Left lung (tissue), 10 donors: ENCODE measurements around the gene USB1. TPM values are rescaled to one million over a fixed set of nuclear protein-coding genes. Genes with fewer than 3 reads are reported as not detected.

Source experiments
- ATAC-seq: fragments of 200-7000 bp; cut with Tn5 transposase; one replicate; pipeline ENCODE4 v1.9.1; 2020; ENCODE audit warnings: moderate library complexity
- DNase-seq, 4 donors: peaks; one replicate each; pipeline ENCODE4 v3.0.0-alpha.2; 2013 to 2020
- H3K27ac ChIP-seq, 2 donors: fragments of 200-600 bp; sonication (generic) in 1 of 2; one replicate each; pipeline versions ENCODE4 v1.5.0 to v1.8.0; 2020 to 2021
- H3K27me3 ChIP-seq, 2 donors: fragments of 200-600 bp; sonication (generic) in 1 of 2; one replicate each; pipeline versions ENCODE4 v1.5.0 to v1.8.0; 2020 to 2021
- H3K36me3 ChIP-seq, 2 donors: fragments of 200-600 bp; sonication (generic) in 1 of 2; one replicate each; pipeline versions ENCODE4 v1.5.0 to v1.8.0; 2020 to 2021
- H3K4me1 ChIP-seq, 2 donors: fragments of 200-600 bp; one replicate each; pipeline ENCODE4 v1.8.0; 2021
- H3K4me3 ChIP-seq, 2 donors: fragments of 200-600 bp; sonication (generic) in 1 of 2; one replicate each; pipeline versions ENCODE4 v1.5.0 to v1.8.0; 2020 to 2021; ENCODE audit warnings: mild to moderate bottlenecking in 1 of 2
- H3K9me3 ChIP-seq, 2 donors: fragments of 200-600 bp; sonication (generic) in 1 of 2; one replicate each; pipeline versions ENCODE4 v1.5.0 to v1.8.0; 2020 to 2021
- intact Hi-C, 2 donors: fragments of 100-400 bp; cut with DNase I; formaldehyde crosslinking; loops; one replicate each; pipeline versions ENCODE4 v1.11.2 to v1.14.2; 2022
- polyA plus RNA-seq, 6 donors: library from polyadenylated mRNA; unstranded; fragments of 120-200 nt; gene quantifications; one replicate each; pipeline ENCODE4 v1.2.1, GENCODE V29; 2013; ENCODE audit not compliant: insufficient read length in 6 of 6
- total RNA-seq, 2 donors: library from RNA; stranded (reverse); fragmentation: NEBNext Ultra II Directional; extraction: Animal tissue kit (Norgen Biotek cat#: 25700); gene quantifications; one replicate each; pipeline ENCODE4 v1.2.1, GENCODE V29; 2021
- TF ChIP-seq, protein P1 (sequence below), 2 donors: fragments of 200-600 bp; sonication (generic) in 1 of 2; IDR thresholded peaks; one replicate each; pipeline versions ENCODE4 v1.5.0 to v1.8.0; 2021; ENCODE audit warnings: antibody characterized with exemption in 2 of 2
- donor health status: DM: no; HTN: yes; CAD: no.
- donor health status: DM: no; HTN: no; CAD: no.

USB1 gene
- total and polyA plus RNA-seq, 8 donors, result 21.5 to 50.9 (median 25.2) TPM

DNA sequence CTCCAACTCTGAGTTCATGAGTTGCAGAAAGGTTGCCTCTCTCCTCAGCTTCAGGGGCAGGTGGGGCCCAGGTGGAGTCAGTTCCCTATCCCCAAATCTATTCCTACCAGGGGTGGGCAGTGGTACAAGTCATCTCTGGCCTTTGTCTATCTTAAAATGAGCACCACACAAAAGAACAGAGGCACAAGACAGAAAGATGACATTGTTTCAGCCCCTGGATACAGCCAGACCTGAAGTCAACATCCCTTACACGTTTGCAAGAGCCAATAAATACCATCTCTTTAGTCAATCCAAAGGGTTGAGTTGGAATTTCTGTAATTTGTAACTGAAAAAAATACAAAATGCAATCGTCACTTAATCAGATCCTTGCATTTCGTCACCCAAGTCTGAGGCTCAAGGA, 56.6 kb downstream of the USB1 start:
- H3K27me3 ChIP-seq, result no peaks in the 10 kb centered on the region
- no peaks in the 10 kb centered on the region for H3K9me3 ChIP-seq
- no peaks in the 10 kb centered on the region for H3K4me1 ChIP-seq
- no peaks in the 10 kb centered on the region for H3K36me3 ChIP-seq
- H3K4me3 ChIP-seq, result no peak overlapping the region
- DNase-seq (no peak), ATAC-seq (no peak)
- TF ChIP-seq, protein P1, sequence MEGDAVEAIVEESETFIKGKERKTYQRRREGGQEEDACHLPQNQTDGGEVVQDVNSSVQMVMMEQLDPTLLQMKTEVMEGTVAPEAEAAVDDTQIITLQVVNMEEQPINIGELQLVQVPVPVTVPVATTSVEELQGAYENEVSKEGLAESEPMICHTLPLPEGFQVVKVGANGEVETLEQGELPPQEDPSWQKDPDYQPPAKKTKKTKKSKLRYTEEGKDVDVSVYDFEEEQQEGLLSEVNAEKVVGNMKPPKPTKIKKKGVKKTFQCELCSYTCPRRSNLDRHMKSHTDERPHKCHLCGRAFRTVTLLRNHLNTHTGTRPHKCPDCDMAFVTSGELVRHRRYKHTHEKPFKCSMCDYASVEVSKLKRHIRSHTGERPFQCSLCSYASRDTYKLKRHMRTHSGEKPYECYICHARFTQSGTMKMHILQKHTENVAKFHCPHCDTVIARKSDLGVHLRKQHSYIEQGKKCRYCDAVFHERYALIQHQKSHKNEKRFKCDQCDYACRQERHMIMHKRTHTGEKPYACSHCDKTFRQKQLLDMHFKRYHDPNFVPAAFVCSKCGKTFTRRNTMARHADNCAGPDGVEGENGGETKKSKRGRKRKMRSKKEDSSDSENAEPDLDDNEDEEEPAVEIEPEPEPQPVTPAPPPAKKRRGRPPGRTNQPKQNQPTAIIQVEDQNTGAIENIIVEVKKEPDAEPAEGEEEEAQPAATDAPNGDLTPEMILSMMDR (IDR thresholded peaks at IDR 0.05), result no peak
- H3K27ac ChIP-seq, result no peak overlapping the region
- intact Hi-C loops, result no loop called here

DNA sequence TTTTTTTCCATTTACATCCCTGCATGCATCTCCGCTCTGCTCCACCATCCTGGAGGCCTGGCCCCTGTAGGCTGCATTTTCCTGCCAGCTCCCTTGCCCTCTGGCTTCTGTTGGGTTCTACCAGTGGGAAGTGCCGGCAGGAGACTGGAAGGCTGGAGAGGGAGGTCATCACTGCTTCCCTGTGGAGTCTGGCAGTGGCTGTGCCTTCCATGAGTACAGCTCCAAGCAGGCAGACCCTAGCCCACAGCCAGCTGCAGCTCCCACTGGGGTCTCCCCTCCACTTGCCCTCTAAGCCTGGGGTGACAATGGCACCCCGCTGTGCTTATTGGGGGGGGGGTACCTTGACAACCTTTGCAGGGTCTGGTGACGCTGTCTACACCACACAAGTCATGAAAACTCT, 61.6 kb downstream of the USB1 start:
- H3K9me3 ChIP-seq, result no peaks in the 10 kb centered on the region
- no peaks in the 10 kb centered on the region for H3K27me3 ChIP-seq
- DNase-seq, result peak in 1 of 4 donors; percentile 55
- H3K36me3 ChIP-seq, result no peaks in the 10 kb centered on the region
- no peak overlapping the region for H3K4me3 ChIP-seq
- no peak for ATAC-seq
- no peak overlapping the region for H3K27ac ChIP-seq
- intact Hi-C loops, result no loop called here
- TF ChIP-seq, protein P1 (IDR thresholded peaks at IDR 0.05), result no peak
- no peaks in the 10 kb centered on the region for H3K4me1 ChIP-seq

DNA sequence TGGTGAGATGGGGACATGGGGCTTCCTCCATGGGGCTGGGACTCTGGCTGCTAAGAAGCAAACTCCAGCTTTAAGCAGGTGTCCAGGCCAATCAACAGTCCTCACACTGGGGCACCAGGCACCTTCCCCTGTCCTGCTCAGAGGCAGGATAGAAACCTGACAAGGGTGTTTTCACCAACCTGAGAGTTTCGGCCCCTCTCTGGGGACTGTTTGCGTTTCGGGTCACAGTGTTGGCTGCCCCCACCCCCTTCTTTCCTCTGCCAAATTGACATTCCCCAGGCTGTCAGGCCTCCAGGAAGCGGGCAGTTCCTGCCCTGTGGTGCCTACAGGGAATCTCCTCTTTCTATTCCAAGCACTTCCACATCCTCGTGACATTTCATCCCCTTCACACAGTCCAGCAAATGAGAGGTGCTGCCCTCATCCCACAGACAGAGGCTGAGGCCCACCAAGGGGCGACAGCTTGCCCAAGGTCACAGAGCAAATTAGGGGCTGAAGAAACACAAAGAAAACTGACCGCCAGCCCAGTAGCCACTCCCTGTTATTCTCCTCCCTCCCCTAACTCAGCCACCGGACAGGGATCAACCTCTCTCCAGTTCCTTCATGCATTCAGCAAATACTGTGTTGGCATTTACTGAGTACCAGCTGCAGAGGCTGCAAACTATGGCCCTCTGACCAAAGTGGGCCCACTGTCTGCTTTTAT, 62.3 kb downstream of the USB1 start:
- DNase-seq, result no peak
- intact Hi-C loops, result no loop called here

DNA sequence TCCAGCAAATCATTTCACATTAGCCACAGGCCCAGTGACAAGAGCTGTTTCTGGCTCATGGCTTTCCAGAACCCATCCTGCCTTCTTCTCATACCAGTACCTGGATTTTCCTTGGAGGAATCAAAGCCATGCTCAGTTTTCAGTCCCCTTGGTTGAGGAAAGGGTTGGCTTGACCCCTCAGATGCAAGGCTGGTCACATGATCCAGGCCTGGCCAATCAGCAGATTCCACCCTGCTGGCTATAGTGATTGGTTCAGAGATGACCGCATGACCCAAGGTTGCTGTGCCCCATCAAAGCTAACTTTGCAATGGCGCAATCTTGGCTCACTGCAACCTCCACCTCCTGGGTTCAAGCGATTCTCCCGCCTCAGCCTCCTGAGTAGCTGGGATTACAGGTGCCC, 69.4 kb downstream of the USB1 start:
- intact Hi-C loops, result no loop called here
- H3K9me3 ChIP-seq, result no peaks in the 10 kb centered on the region
- TF ChIP-seq, protein P1 (IDR thresholded peaks at IDR 0.05), result no peak
- no peak for ATAC-seq
- H3K4me1 ChIP-seq, result no peaks in the 10 kb centered on the region
- no peak overlapping the region for H3K27ac ChIP-seq
- DNase-seq, result no peak
- no peaks in the 10 kb centered on the region for H3K27me3 ChIP-seq
- no peaks in the 10 kb centered on the region for H3K36me3 ChIP-seq
- no peak overlapping the region for H3K4me3 ChIP-seq

More for the DNA sequence above, 62.3 kb downstream of the USB1 start:
- Histone ChIP-seq H3K27me3 (no peaks in the 10 kb centered on the region), H3K36me3 (no peaks in the 10 kb centered on the region), H3K4me1 (no peaks in the 10 kb centered on the region), H3K4me3 (no peak overlapping the region), H3K27ac (no peak overlapping the region), H3K9me3 (no peaks in the 10 kb centered on the region)
- TF ChIP-seq, protein P1 (IDR thresholded peaks at IDR 0.05), result no peak
- peak; percentile 66 for ATAC-seq

Other genes with a start within 250 kb of the USB1 start
- 10 to 100 TPM; 68.7 to 96.8 TPM for gene KIFC3, start 198.9 kb upstream of the USB1 start, total RNA-seq
- 10 to 100 TPM; 41.4 to 69.8 (median 54.8) TPM for gene KIFC3, start 198.9 kb upstream of the USB1 start, polyA plus RNA-seq
- under 1 TPM in 1 of 2 donors, not detected in 1; 0.23 TPM for gene CNGB1, start 30.3 kb upstream of the USB1 start, total RNA-seq
- under 1 TPM; 0.03 to 0.20 (median 0.11) TPM for gene CNGB1, start 30.3 kb upstream of the USB1 start, polyA plus RNA-seq
- gene ZNF319, start 735 bp upstream of the USB1 start, total RNA-seq, result 10 to 100 TPM; 10.7 to 12.0 TPM
- gene ZNF319, start 735 bp upstream of the USB1 start, polyA plus RNA-seq, result 10 to 100 TPM in 3 of 6 donors, 1 to 10 TPM in 3; 7.8 to 11.4 (median 10.3) TPM
- 10 to 100 TPM; 25.3 to 38.7 TPM for gene MMP15, start 24.3 kb downstream of the USB1 start, total RNA-seq
- gene MMP15, start 24.3 kb downstream of the USB1 start, polyA plus RNA-seq, result 10 to 100 TPM; 42.0 to 63.5 (median 48.7) TPM
- 10 to 100 TPM; 26.0 to 27.6 TPM for gene CFAP20, start 128.0 kb downstream of the USB1 start, total RNA-seq
- 10 to 100 TPM; 66.4 to 86.5 (median 76.7) TPM for gene CFAP20, start 128.0 kb downstream of the USB1 start, polyA plus RNA-seq
- 10 to 100 TPM; 55.5 to 69.0 TPM for gene CSNK2A2, start 196.7 kb downstream of the USB1 start, total RNA-seq
- 10 to 100 TPM; 61.1 to 84.6 (median 74.6) TPM for gene CSNK2A2, start 196.7 kb downstream of the USB1 start, polyA plus RNA-seq